ENCODE data around the gene NFKBIE.
"Not testable (repeated sequence)": the region's sequence is repeated elsewhere in the genome, so short reads cannot be mapped to it uniquely, and the experiment has no call there.

The NFKBIE gene

GRCh38 chr6:44265007-44265721 lies at the start of gene NFKBIE:
Gene NFKBIE (minus strand): TSS chr6:44265551. CDS start chr6:44265346, 205 bp downstream.
- DNase-seq (ENCODE audit: low read depth) = peak; percentile 94

GRCh38 chr6:44314657-44315056 lies 49.3 kb upstream of the NFKBIE start:
- DNase-seq (ENCODE audit: low read depth) = not testable (repeated sequence)

- DNase-seq (ENCODE audit: low read depth) = peak; percentile 84
Measured at GRCh38 chr6:44312901-44313788, 47.8 kb upstream of the NFKBIE start, which contains the start of gene AARS2. Gene AARS2 (minus strand): TSS chr6:44313347. CDS start chr6:44313323, 24 bp downstream.

GRCh38 chr6:44311767-44312166 lies 46.4 kb upstream of the NFKBIE start:
- DNase-seq (ENCODE audit: low read depth) = no peak

GRCh38 chr6:44311304-44311703 lies 46.0 kb upstream of the NFKBIE start:
- DNase-seq (ENCODE audit: low read depth) = no peak

- no peak for DNase-seq (ENCODE audit: low read depth)
Measured at GRCh38 chr6:44310241-44310640, 44.9 kb upstream of the NFKBIE start.

GRCh38 chr6:44309631-44310030 lies 44.3 kb upstream of the NFKBIE start:
- no peak for DNase-seq (ENCODE audit: low read depth)

- DNase-seq (ENCODE audit: low read depth) = no peak
Measured at GRCh38 chr6:44309092-44309491, 43.7 kb upstream of the NFKBIE start.

- no peak for DNase-seq (ENCODE audit: low read depth)
Measured at GRCh38 chr6:44307217-44307616, 41.9 kb upstream of the NFKBIE start.

- no peak for DNase-seq (ENCODE audit: low read depth)
Measured at GRCh38 chr6:44306710-44307109, 41.4 kb upstream of the NFKBIE start.

- DNase-seq (ENCODE audit: low read depth) = no peak
Measured at GRCh38 chr6:44305200-44305725, 39.9 kb upstream of the NFKBIE start.

- peak; percentile 26 for DNase-seq (ENCODE audit: low read depth)
Measured at GRCh38 chr6:44304282-44305199, 39.2 kb upstream of the NFKBIE start.

- no peak for DNase-seq (ENCODE audit: low read depth)
Measured at GRCh38 chr6:44303842-44304241, 38.5 kb upstream of the NFKBIE start.

- DNase-seq (ENCODE audit: low read depth) = no peak
Measured at GRCh38 chr6:44302856-44303255, 37.5 kb upstream of the NFKBIE start.

- DNase-seq (ENCODE audit: low read depth) = no peak
Measured at GRCh38 chr6:44301782-44302564, 36.6 kb upstream of the NFKBIE start.

- DNase-seq (ENCODE audit: low read depth) = no peak
Measured at GRCh38 chr6:44301106-44301505, 35.8 kb upstream of the NFKBIE start.

GRCh38 chr6:44300292-44300823 lies 35.0 kb upstream of the NFKBIE start:
- no peak for DNase-seq (ENCODE audit: low read depth)

- DNase-seq (ENCODE audit: low read depth) = no peak
Measured at GRCh38 chr6:44298864-44299263, 33.5 kb upstream of the NFKBIE start.

GRCh38 chr6:44298055-44298803 lies 32.9 kb upstream of the NFKBIE start:
- no peak for DNase-seq (ENCODE audit: low read depth)

All from stimulated activated CD4-positive, alpha-beta T cell treated with anti-CD3 and anti-CD28 coated beads, Interleukin-2, amount 100 ng/mL, for 4 hours (primary cell).